ENCODE measurements around the gene AOPEP.

GRCh38 chr9:94761481-94761880, 35.0 kb downstream of the AOPEP start:
- TF ChIP-seq NR2F6 (IDR thresholded peaks at IDR 0.05), result no peak
- no peak for TF ChIP-seq NR2F6 (CRISPR knock-in tag; IDR thresholded peaks at IDR 0.05)
- TF ChIP-seq JUND (CRISPR knock-in tag; IDR thresholded peaks at IDR 0.05), result no peak
- TF ChIP-seq EP300 (IDR thresholded peaks at IDR 0.05; ENCODE audit: low read depth in 2 of 2, low read length in 2 of 2), result no peak
- no peak for TF ChIP-seq EP300 (CRISPR knock-in tag; IDR thresholded peaks at IDR 0.05; ENCODE audit: borderline replicate concordance)
- TF ChIP-seq ZNF318 (CRISPR knock-in tag; IDR thresholded peaks at IDR 0.05), result no peak
- no peak for TF ChIP-seq NFATC3 (CRISPR knock-in tag; IDR thresholded peaks at IDR 0.05)
- no peak for TF ChIP-seq JUN (CRISPR knock-in tag; IDR thresholded peaks at IDR 0.05)
- TF ChIP-seq CEBPG (CRISPR knock-in tag; IDR thresholded peaks at IDR 0.05), result no peak
- TF ChIP-seq RNF2 (conservative IDR thresholded peaks at IDR 0.05; ENCODE audit: low read depth), result no peak
- TF ChIP-seq FOSL2 (CRISPR knock-in tag; IDR thresholded peaks at IDR 0.05), result no peak
- TF ChIP-seq ZFP36L1 (CRISPR knock-in tag; IDR thresholded peaks at IDR 0.05), result no peak
- no peak for TF ChIP-seq FOXJ3 (CRISPR knock-in tag; IDR thresholded peaks at IDR 0.05; ENCODE audit: borderline replicate concordance)
- TF ChIP-seq KMT2A (CRISPR knock-in tag; IDR thresholded peaks at IDR 0.05), result no peak
